ENCODE measurements around the gene JPH3.

DNA sequence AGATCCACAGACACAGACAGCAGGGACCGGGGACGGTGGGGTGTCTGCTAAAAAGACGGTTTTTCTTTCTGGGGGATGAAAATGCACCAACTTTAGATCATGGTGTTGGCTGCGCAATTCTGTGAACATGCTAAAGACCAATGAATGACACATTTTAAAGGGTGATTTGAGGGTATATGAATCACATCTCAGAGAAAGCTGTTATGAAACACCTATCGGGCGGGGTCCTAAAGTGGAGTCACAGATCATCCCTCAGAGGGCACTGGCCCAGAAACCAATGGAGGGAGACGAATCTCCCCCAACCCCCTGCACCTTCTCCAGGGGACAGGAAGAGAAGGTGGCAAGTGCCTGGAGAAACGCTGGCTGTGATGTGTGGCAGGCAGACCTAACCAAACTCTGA lies 137.5 kb downstream of the JPH3 start:
- no peak for TF ChIP-seq POLR2A (IDR thresholded peaks at IDR 0.05)
- TF ChIP-seq, protein P1, sequence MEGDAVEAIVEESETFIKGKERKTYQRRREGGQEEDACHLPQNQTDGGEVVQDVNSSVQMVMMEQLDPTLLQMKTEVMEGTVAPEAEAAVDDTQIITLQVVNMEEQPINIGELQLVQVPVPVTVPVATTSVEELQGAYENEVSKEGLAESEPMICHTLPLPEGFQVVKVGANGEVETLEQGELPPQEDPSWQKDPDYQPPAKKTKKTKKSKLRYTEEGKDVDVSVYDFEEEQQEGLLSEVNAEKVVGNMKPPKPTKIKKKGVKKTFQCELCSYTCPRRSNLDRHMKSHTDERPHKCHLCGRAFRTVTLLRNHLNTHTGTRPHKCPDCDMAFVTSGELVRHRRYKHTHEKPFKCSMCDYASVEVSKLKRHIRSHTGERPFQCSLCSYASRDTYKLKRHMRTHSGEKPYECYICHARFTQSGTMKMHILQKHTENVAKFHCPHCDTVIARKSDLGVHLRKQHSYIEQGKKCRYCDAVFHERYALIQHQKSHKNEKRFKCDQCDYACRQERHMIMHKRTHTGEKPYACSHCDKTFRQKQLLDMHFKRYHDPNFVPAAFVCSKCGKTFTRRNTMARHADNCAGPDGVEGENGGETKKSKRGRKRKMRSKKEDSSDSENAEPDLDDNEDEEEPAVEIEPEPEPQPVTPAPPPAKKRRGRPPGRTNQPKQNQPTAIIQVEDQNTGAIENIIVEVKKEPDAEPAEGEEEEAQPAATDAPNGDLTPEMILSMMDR (IDR thresholded peaks at IDR 0.05) = no peak
- TF ChIP-seq POLR2AphosphoS5 (IDR thresholded peaks at IDR 0.05) = no peak
